Endodermal cell (in vitro differentiated cells): ENCODE data around the gene KRTAP10-4. TPM values are rescaled to one million over a fixed set of nuclear protein-coding genes. Genes with fewer than 3 reads are reported as not detected.

ENCODE experiments used
- DNase-seq: peaks from one replicate; pipeline ENCODE4 v3.0.0-alpha.2; 2017
- H3K27ac ChIP-seq: 2 replicates; pipeline ENCODE4 v1.5.1; 2013; ENCODE audit warnings: mild to moderate bottlenecking, low read depth, low read length, moderate library complexity
- H3K27me3 ChIP-seq: 2 replicates; pipeline ENCODE4 v1.6.1; 2013; ENCODE audit warnings: mild to moderate bottlenecking, low read length, moderate library complexity; ENCODE audit not compliant: insufficient read depth, control insufficient read depth, poor library complexity, severe bottlenecking
- H3K36me3 ChIP-seq: 2 replicates; pipeline ENCODE4 v1.7.0; 2013; ENCODE audit warnings: mild to moderate bottlenecking, low read length, moderate library complexity; ENCODE audit not compliant: control insufficient read depth, insufficient read depth
- H3K4me1 ChIP-seq: one replicate; pipeline ENCODE4 v1.7.0; 2013; ENCODE audit warnings: low read length; ENCODE audit not compliant: control insufficient read depth, insufficient read depth
- H3K4me3 ChIP-seq: 2 replicates; pipeline ENCODE4 v1.5.1; 2013; ENCODE audit warnings: mild to moderate bottlenecking, low read length, moderate library complexity
- H3K9ac ChIP-seq: 2 replicates; pipeline ENCODE4 v1.6.1; 2013; ENCODE audit warnings: mild to moderate bottlenecking, low read length, moderate library complexity; ENCODE audit not compliant: poor library complexity, severe bottlenecking; ENCODE audit errors: extremely low read depth
- H3K9me3 ChIP-seq: 2 replicates; pipeline ENCODE4 v1.6.1; 2013; ENCODE audit warnings: mild to moderate bottlenecking, low read length, moderate library complexity; ENCODE audit not compliant: control insufficient read depth
- H3K27ac Mint-ChIP-seq: 2 replicates; pipeline ENCODE4 v1.8.0; 2020; ENCODE audit warnings: mixed read lengths
- H3K27me3 Mint-ChIP-seq: 2 replicates; pipeline ENCODE4 v1.8.0; 2021; ENCODE audit warnings: mild to moderate bottlenecking, mixed read lengths; ENCODE audit not compliant: insufficient read depth
- H3K36me3 Mint-ChIP-seq: 2 replicates; pipeline ENCODE4 v1.8.0; 2020; ENCODE audit warnings: low read depth, mixed read lengths
- H3K4me1 Mint-ChIP-seq: 2 replicates; pipeline ENCODE4 v1.8.0; 2020; ENCODE audit warnings: mixed read lengths
- H3K4me3 Mint-ChIP-seq: 2 replicates; pipeline ENCODE4 v1.8.0; 2020; ENCODE audit warnings: mild to moderate bottlenecking, moderate library complexity, mixed read lengths
- H3K9me3 Mint-ChIP-seq: 2 replicates; pipeline ENCODE4 v1.8.0; 2020; ENCODE audit warnings: mild to moderate bottlenecking, mixed read lengths
- WGBS, 2 experiments: methylation state at CpG; one replicate each; pipeline versions ENCODE4 v1.1.5 to v1.1.7; 2013; ENCODE audit warnings: missing lambda C conversion rate in 2 of 2, mixed read lengths in 1 of 2; ENCODE audit not compliant: insufficient coverage in 1 of 2, insufficient read length in 1 of 2; 5-methylcytosine and 5-hydroxymethylcytosine counted together
- total RNA-seq, 2 donors: library from RNA; stranded (reverse); fragmentation: NEBNext Ultra II Directional in 1 of 2; extraction: Animal tissue kit (Norgen Biotek cat#: 25700) in 1 of 2; gene quantifications; 2 replicates in 1 of 2; 3 replicates in 1 of 2; pipeline ENCODE4 v1.2.1, GENCODE V29; 2021
- TF ChIP-seq, protein P1 (sequence below): fragments of 200-600 bp; sonication (generic); conservative IDR thresholded peaks from 2 replicates; pipeline ENCODE4 v1.5.0; 2021; ENCODE audit warnings: antibody characterized with exemption, mild to moderate bottlenecking

The KRTAP10-4 gene
- total RNA-seq, 2 donors from 2014 or later: not detected

DNA sequence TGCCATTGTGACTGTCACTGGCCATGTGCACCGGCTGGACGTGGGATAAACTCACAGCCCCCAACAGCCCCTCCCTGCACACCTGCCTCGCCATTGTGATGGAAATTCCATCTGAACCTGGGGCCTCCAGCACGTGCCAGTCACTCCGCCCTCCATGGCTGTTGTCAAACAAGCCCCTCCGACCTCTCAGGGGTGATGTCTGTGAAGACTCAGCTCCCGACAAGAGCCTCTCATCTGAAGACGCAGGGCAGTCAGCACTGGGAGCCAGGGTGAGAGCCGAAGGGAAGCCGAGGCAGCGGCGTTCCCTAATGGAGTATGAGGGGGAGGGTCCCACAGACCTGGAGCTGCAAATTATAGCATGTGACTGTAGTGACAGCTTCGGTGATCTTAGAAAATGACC is 20.8 kb upstream of the KRTAP10-4 start:
- no peaks in the 10 kb centered on the region for H3K36me3 ChIP-seq
- DNase-seq: peak; percentile 52
- no peaks in the 10 kb centered on the region for H3K4me1 ChIP-seq
- H3K36me3 Mint-ChIP-seq: no peaks in the 10 kb centered on the region
- no peaks in the 10 kb centered on the region for H3K27me3 Mint-ChIP-seq
- no peak overlapping the region for H3K9ac ChIP-seq
- H3K27ac ChIP-seq: no peak overlapping the region
- no peaks in the 10 kb centered on the region for H3K27me3 ChIP-seq
- H3K4me3 Mint-ChIP-seq: no peak overlapping the region
- no peaks in the 10 kb centered on the region for H3K9me3 ChIP-seq
- peaks cover 14% of the 10 kb centered on the region for H3K4me1 Mint-ChIP-seq
- WGBS, 2 experiments: 78 to 83% methylated on average over 9 to 13 of the region's 13 CpGs
- H3K9me3 Mint-ChIP-seq: no peaks in the 10 kb centered on the region
- TF ChIP-seq, protein P1, sequence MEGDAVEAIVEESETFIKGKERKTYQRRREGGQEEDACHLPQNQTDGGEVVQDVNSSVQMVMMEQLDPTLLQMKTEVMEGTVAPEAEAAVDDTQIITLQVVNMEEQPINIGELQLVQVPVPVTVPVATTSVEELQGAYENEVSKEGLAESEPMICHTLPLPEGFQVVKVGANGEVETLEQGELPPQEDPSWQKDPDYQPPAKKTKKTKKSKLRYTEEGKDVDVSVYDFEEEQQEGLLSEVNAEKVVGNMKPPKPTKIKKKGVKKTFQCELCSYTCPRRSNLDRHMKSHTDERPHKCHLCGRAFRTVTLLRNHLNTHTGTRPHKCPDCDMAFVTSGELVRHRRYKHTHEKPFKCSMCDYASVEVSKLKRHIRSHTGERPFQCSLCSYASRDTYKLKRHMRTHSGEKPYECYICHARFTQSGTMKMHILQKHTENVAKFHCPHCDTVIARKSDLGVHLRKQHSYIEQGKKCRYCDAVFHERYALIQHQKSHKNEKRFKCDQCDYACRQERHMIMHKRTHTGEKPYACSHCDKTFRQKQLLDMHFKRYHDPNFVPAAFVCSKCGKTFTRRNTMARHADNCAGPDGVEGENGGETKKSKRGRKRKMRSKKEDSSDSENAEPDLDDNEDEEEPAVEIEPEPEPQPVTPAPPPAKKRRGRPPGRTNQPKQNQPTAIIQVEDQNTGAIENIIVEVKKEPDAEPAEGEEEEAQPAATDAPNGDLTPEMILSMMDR: no peak
- H3K4me3 ChIP-seq: no peak overlapping the region
- no peak overlapping the region for H3K27ac Mint-ChIP-seq

DNA sequence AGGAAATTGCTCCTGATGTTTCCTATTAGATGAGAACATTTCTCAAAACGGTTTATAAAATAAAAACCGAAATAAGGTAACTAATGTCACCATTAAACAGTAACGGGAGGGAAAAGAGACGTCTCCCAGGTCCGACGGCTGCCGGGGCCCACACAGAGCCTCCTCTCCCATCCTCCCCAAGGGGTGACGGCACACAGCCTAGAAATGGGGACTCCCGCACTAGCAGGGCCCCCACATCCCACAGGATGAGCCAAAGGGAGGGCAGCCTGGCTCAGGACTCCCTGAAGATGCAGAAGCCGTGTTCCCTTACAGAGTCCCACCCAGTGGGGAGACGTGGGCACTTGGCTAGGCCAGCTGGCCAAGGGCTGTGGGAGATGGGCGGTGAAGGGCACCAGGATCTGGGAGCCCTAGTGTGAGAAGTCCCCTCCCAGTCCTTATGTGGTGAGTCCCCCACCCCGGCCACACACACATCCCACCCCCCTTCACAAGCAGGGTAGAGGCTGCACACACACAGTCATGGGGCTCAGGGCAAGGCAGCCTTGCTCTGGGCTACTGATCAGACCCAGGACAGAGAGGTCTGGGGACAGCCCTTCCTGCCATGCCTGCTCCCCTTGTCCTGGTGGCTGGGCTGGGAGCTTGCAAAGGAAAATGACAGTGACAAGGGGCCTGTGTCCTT is 18.2 kb upstream of the KRTAP10-4 start:
- Histone ChIP-seq H3K27ac (no peak overlapping the region), H3K4me1 (no peaks in the 10 kb centered on the region), H3K4me3 (no peak overlapping the region), H3K36me3 (no peaks in the 10 kb centered on the region), H3K9ac (no peak overlapping the region), H3K27me3 (no peaks in the 10 kb centered on the region), H3K9me3 (no peaks in the 10 kb centered on the region)
- H3K9me3 Mint-ChIP-seq: no peaks in the 10 kb centered on the region
- no peak overlapping the region for H3K4me3 Mint-ChIP-seq
- H3K27ac Mint-ChIP-seq: no peak overlapping the region
- 92 to 95% methylated on average over 6 to 13 of the region's 13 CpGs for WGBS, 2 experiments
- no peaks in the 10 kb centered on the region for H3K36me3 Mint-ChIP-seq
- H3K27me3 Mint-ChIP-seq: no peaks in the 10 kb centered on the region
- TF ChIP-seq, protein P1: no peak
- DNase-seq: peak; percentile 44
- no peaks in the 10 kb centered on the region for H3K4me1 Mint-ChIP-seq

- no peak overlapping the region for H3K27ac ChIP-seq
- DNase-seq: peak; percentile 30
- Mint-ChIP-seq H3K4me3 (no peak overlapping the region), H3K9me3 (no peaks in the 10 kb centered on the region), H3K27me3 (no peaks in the 10 kb centered on the region), H3K4me1 (no peaks in the 10 kb centered on the region), H3K36me3 (no peaks in the 10 kb centered on the region), H3K27ac (no peak overlapping the region)
- H3K9me3 ChIP-seq: no peaks in the 10 kb centered on the region
- TF ChIP-seq, protein P1: no peak
- no peaks in the 10 kb centered on the region for H3K4me1 ChIP-seq
- no peaks in the 10 kb centered on the region for H3K27me3 ChIP-seq
- no peak overlapping the region for H3K9ac ChIP-seq
- no peak overlapping the region for H3K4me3 ChIP-seq
- WGBS, 2 experiments: 94 to 96% methylated on average over 9 of the region's 9 CpGs
- H3K36me3 ChIP-seq: no peaks in the 10 kb centered on the region
These were observed 16.6 kb upstream of the KRTAP10-4 start for GRCh38 chr21:44556879-44557278.
